Right kidney (tissue), 1 donor: ENCODE data around the gene DPH2.

Experiments
- DNase-seq: peaks from one replicate; pipeline ENCODE4 v3.0.0-alpha.2; 2016

Gene DPH2

GRCh38 chr1:43968348-43968948 lies 1.4 kb upstream of the DPH2 start:
- DNase-seq, result no peak

- DNase-seq, result no peak
Observed at GRCh38 chr1:43969416-43969745, 429 bp upstream of the DPH2 start.

DNA sequence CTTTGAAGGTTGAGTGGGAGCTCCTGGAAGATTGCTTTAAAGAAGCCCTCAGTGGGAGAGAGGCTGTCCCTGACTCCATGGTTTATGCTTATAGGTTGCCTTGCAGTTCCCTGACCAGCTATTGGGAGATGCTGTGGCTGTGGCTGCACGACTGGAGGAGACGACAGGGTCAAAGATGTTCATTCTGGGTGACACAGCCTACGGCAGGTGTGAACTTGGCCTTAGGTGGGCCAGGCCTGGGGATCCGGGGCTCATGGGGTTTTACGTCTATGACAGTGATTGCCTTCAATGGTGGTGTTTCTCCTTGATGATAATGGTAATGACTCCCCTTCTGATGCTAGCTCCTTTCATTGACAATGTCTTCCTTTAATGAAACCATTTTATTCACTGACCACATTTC lies 692 bp downstream of the DPH2 start:
- DNase-seq, result no peak

DNA sequence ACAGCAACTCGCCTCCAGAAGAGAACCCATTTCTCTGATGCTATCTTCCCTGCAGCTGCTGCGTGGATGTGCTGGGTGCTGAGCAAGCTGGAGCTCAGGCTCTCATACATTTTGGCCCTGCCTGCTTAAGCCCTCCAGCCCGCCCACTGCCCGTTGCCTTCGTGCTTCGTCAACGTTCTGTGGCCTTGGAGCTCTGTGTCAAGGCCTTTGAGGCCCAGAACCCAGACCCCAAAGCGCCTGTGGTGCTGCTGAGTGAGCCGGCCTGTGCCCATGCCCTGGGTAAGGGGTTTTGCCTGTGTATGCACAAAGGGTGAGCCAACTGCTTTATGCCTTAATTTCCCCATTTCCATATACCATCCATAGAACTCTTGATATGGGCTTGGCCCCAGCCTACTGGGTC lies 1.1 kb downstream of the DPH2 start:
- DNase-seq, result no peak

GRCh38 chr1:43971336-43971980 lies 1.6 kb downstream of the DPH2 start:
- DNase-seq, result no peak

- no peak for DNase-seq
Observed at GRCh38 chr1:43973981-43974442, 4.2 kb downstream of the DPH2 start.

- peak; percentile 93 for DNase-seq
Observed at GRCh38 chr1:43974443-43975248, 4.8 kb downstream of the DPH2 start, which contains the start of gene ATP6V0B. ATP6V0B (plus strand) TSS chr1:43974960; CDS start chr1:43975041, 81 bp downstream.

GRCh38 chr1:43975249-43975961 lies 5.6 kb downstream of the DPH2 start:
- DNase-seq, result no peak

- no peak for DNase-seq
Observed at GRCh38 chr1:43976045-43976444, 6.2 kb downstream of the DPH2 start.

GRCh38 chr1:43976890-43977289 lies 7.1 kb downstream of the DPH2 start:
- DNase-seq, result no peak

DNA sequence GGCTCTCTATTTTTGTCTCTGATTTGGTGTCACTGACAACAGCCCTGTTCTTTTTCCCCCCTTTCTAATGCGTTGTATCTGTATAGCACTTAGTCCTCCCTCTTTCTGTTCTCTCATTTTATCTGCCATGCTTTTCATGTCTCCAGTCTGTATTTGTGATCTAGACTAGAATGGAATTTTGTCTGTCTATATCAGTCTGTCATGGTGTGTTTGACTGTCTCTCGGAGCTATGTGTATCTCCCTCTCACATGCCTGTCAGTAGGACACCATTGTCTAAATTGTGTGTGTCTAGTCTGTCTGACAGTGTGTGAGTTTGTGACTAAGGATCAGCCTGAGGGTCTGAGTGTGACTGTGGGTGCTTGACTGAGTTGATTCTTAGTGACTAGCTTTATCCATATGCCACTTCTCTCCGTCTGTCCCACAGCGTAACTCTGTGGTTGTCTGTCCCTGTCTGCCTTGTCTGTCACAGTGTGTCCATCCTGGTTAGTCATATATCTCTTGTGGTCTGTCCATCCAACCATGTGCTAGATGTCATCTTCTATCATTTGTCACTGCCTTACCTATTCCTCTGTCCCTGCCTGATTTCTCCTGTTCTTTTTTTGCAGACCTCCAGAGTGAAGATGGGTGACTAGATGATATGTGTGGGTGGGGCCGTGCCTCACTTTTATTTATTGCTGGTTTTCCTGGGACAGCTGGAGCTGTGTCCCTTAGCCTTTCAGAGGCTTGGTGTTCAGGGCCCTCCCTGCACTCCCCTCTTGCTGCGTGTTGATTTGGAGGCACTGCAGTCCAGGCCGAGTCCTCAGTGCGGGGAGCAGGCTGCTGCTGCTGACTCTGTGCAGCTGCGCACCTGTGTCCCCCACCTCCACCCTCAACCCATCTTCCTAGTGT lies 7.8 kb downstream of the DPH2 start:
- DNase-seq, result no peak

GRCh38 chr1:43978264-43978550 lies 8.4 kb downstream of the DPH2 start:
- no peak for DNase-seq

- peak; percentile 58 for DNase-seq
Observed at GRCh38 chr1:43978551-43979260, 8.9 kb downstream of the DPH2 start, which contains the start of gene B4GALT2. B4GALT2 (plus strand) TSS chr1:43979210; CDS start chr1:43981161, 1,951 bp downstream.

GRCh38 chr1:43979261-43979527 lies 9.4 kb downstream of the DPH2 start:
- no peak for DNase-seq

- peak; percentile 55 for DNase-seq
Observed at GRCh38 chr1:43979528-43980254, 9.9 kb downstream of the DPH2 start.

DNA sequence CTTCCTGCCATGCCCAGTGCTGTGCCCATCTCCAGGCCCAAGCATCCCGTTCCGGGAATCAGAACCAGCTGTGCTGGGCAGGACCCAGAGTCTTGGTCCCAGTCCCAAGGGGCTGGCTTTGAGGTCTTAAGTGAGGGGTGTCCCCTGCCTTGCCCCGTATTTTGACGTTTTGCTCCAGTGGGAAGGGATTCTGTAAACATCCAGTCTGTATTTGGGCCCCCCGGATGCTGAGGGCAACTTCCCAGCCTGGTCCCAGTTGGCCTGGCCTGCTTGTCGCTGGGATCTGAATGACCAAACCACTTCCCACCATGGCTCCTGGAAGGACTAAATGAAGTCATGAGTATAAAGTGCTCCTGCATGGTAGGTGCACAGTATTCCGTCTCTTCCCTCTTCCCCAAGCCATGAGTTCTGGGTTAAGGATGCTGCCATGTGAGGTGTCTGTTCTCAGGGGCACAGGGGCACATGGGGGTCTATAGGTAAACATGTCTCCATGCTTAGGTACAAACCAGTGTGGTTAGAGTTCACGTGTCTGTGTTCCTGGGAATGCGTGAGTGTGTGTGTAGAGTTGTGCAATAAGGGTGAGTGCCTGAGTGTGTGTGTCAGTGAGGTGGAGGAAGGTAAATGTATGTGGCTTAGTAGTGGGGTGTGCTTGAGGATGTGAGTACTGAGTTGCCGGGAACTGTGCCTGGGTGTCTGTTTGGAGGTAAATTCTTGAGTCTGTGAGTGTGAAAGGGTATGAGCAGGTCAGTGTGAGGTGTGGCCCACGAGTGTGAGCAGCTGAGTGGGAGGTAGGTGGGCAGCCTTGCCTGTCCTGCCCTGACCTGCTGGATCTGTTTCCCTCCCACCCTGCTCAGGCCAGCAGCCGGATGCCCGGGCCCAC lies 10.7 kb downstream of the DPH2 start:
- no peak for DNase-seq

GRCh38 chr1:43981135-43981491 lies 11.3 kb downstream of the DPH2 start:
- no peak for DNase-seq

GRCh38 chr1:43981636-43982035 lies 11.8 kb downstream of the DPH2 start:
- DNase-seq, result no peak

- no peak for DNase-seq
Observed at GRCh38 chr1:43982241-43982640, 12.4 kb downstream of the DPH2 start.

DNA sequence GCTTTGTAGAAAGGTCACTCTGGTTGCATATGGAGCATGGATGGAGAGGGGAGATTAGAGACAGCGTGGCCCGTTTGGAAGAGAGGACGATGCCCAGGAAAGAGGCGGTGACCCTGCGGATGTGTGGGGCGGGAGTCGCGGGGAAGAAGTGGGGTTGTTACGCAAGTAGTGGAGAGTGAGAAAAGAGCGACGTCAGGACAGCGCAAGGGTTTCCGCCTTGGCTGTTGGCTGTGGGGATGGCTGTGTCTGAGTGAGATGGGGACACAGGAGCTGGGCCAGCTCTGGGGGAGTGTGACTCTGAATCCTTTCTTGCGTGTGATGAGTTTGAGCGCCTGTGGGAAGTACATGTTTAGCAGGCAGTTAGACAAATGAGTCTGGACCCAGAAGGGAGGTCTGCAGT lies 13.0 kb downstream of the DPH2 start:
- DNase-seq, result no peak
